Measurements from ENCODE around the gene LPAR1.
"Not testable (repeated sequence)": the region's sequence is repeated elsewhere in the genome, so short reads cannot be mapped to it uniquely, and the experiment has no call there.

Gene LPAR1

DNA sequence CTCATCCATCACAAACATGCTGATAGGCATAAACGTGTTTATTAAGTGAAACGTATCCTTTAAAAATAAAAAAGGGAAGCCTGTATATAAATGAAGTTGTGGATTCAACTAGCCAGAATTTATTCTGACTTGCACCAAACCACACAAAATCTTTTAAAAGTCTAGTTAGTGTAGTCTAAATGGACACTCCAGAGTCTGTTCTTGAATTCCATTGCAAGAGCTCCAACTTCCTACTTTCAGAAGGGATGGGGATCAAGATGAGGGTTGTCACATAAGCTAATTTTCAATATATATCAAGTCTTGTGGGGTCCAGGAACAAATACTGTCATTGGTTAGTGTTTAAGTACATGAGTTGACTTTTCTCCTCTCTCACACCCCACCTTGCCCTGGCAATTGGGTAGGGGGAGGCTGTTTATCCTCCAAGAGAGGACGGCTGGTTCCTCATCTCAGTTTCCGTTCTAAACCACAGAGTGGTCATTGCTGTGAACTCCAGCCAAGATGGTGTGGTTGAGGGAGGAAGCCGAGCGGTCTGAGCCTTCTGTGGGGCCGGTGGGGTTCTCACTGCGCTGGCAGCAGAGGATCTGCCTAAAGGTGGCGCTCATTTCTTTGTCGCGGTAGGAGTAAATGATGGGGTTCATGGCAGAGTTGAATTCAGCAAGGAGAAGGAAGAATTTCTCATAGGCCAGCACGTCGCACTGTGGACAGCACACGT lies 163.2 kb downstream of the LPAR1 start:
- no peak for DNase-seq (ENCODE audit: low spot score)

DNA sequence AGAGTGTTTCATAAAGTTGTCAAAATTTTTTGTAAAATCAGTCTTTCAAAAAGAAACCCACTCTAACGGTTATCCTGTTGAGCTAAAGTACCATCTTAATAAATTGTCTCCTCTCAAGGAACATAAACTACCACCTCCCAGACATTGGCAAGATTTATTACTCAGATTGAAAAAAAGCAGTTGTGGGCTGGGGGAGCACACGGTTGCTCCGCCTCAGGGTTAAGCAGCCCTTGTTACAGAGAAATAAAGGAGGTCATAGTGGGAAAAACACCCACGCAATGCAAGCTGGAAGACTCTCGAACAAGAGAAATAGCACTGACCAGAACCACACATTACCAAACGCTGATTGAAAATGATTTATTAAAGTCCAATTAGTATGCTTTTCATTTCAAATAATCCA lies 165.3 kb downstream of the LPAR1 start:
- DNase-seq (ENCODE audit: low spot score), result no peak

DNA sequence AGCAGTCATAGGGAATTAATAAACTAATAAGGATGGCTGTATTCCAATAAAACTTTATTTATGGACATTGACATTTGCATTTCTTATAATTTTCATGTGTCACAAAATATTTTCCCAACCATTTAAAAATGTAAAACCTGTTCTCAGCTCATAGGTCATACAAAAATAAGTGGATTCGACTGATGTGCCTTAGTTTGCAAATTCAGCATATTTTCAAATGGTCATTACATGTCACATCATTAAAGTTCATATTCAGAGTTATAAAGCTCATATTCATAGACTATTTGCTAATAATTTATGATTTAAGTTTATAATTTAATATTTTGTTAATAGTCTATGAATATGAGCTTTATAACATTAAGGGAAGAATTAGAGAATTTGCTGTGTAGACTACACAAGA lies 166.5 kb downstream of the LPAR1 start:
- no peak for DNase-seq (ENCODE audit: low spot score)

DNA sequence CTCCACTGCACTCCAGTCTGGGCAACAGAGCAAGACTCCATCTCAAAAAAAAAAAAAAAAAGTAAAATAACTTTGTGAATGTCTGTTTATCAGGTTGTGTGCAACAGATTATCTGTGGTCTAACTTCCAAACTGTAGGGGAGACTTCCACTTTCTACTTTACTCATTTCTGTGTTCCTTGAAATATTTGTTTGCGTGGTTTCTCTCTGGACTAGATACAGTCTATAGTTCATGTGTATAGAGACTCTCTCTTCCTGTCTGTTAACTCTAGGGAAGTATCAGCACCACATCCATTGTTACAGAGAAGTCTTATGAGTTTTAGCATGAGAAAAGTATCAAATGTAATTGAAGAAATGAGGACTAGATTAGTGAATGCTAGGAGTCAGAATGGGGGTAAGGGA lies 168.3 kb downstream of the LPAR1 start:
- DNase-seq (ENCODE audit: low spot score), result no peak

DNA sequence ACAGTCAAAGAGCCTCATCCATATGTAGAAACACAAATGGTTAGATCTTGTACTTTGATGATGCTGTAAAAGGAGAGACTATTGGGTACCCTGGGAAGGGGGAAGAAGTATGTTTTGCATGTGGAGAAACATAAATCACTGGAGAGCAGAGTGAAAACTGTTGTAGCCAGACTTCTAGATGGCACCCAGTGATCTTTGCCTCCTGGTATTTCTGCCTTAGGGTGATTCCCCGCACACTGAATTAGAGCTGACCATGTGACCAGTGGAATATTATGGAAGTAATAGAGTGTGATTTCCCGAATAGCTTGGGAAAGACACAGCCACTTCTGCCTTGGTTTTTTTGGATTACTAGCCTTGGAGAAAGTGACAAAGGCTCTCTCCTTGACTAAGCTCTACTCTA lies 174.3 kb downstream of the LPAR1 start:
- DNase-seq (ENCODE audit: low spot score), result no peak

DNA sequence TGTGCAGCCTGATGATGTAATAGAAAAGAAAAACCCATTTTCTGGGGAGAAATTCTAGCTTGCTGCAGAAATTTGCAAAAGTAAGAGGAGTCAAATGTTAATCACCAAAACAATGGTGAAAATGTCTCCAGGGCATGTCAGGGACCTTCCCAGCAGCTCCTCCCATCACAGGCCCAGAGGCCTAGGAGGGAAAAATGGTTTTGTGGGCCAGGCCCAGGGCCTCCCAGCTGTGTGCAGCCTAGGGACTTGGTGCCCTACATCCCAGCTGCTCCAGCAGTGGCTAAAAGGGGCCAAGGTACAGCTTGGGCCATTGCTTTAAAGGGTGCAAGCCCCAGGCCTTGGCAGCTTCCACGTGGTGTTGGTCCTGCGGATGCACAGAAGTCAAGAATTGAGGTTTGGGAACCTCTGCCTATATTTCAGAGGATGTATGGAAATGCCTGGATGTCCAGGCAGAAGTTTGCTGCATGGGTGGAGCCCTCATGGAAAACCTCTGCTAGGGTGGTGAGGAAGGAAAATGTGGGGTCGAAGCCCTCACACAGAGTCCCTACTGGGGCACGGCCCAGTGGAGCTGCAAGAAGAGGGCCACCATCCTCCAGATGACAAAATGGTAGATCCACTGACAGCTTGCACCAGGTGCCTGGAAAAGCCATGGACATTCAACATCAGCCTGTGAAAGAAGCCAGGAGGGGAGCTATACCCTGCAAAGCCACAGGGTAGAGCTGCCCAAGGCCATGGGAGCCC lies 176.7 kb downstream of the LPAR1 start:
- not testable (repeated sequence) for DNase-seq (ENCODE audit: low spot score)

DNA sequence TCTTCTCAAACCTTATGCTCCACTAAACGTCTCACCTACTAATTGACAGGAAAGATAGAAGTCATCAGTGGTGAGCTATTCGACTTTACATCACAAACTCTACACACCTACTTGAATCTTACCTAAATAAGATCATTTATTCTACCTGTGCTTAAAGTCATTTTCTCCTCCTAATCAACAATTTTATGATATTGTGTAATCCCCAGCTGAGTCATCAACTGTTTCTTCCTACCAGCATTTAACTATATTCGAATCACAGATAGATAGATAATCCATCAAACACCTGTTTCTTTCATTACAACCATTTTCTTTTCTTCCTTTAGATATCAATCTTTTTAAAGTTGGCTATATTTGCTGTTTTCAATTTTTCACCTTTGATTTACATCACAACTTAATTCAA lies 181.5 kb downstream of the LPAR1 start:
- DNase-seq (ENCODE audit: low spot score), result no peak

DNA sequence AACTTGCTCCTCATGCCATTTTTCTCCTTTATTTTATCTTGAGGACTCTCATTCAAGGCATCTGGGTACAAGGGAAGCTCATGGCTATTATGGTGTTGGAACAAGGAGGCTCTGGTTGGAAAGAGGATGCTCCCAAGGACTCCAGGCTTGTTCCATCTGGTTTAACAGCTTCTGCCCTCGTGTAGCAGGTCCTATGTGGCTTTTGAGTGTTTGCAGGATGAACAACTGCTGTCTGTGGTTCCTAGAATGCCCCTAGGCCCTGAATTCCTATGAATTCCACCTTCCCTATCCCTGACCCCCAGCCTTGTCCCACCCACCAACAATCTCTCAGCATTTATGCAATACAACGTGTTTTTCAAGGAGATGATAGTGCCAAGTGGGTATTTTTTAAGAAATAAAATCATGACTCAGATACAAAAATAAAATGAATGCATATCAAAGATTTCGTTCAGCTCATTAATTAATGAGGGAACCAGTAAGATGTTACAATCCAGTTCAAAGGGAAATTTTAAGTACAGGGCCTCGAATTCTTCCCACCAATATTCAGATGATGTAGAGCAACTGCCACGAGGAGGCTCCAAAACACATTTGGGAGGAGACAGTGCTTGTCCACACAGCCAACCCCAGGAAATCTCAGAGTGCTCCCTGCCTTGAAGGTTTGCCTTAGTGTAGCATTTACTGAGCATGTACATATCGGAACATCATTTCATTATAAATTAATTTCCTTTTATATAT lies 187.7 kb downstream of the LPAR1 start:
- no peak for DNase-seq (ENCODE audit: low spot score)

DNA sequence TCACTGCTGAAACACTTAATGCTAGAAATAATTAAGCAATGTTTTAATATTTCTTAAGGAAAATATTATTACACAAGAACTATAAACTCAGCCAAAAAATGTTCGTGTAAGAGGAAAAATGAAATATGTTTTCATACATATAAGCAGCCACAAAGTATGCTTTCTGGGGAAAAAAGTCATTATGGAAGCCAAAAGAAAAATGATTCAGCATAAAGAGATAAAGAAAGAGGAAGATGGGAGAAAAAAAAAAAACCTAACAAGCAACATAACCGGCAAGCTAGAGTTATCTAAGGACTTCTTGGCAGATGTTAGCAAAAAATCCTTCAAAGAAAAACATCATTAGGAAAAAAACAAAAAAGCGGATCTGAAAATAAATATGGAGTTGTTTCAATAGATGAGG lies 190.6 kb downstream of the LPAR1 start:
- DNase-seq (ENCODE audit: low spot score), result no peak

DNA sequence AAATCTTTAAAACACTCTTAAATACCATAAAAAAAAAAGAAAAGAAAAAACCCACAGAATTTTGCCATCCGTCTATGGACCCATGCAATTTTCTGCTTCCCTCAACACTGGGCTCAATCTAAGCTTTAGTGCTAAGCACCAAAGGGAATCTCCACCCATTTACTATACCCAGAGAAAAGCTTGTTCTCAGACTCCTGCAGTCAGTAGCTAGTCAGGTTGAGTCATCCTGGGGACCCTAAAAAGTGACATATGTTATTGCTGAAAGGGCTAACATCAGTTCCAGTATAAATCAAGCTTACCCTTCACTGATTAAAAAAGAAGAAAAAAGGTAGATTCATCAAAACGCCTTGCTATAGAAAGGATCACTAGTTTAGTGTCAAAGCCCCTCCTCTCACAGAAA lies 192.1 kb downstream of the LPAR1 start:
- no peak for DNase-seq (ENCODE audit: low spot score)

DNA sequence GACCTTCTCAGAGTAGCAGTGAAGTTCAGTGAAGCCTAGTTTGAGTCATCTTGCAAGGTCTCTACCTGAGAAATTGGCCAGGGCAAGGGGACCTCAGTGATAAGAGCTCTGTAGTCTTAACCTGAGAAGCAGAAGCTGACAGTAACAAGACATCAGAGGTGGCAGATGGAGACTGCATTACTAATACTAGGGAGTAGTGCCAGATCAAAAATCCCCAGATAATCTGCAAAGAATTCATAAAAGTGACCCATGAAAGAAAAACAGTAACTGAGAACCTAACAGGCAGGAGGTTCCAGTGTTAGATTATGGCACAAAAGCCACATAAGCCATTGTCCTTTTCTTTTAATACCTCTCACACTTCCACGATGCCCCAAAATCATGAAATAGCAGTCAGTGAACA lies 194.1 kb downstream of the LPAR1 start:
- no peak for DNase-seq (ENCODE audit: low spot score)

DNA sequence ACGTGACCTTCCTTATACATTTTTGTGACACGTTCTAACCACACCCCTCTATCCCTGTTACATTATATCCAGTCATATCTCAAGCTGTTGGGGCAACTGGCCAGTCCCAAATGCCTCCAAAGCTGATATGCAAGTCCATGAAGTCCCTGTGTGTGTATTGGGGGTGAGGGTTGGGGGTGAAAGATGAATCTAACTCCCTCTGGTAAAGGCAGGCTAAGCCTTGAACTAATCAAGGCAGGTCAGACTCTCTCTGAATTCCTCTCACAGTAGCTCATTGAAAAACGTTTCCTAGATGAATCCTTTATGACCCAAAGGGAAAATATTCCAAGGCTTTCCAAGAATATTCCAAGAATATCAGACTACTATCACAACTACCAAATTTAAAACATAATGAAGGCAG lies 195.3 kb downstream of the LPAR1 start:
- no peak for DNase-seq (ENCODE audit: low spot score)

DNA sequence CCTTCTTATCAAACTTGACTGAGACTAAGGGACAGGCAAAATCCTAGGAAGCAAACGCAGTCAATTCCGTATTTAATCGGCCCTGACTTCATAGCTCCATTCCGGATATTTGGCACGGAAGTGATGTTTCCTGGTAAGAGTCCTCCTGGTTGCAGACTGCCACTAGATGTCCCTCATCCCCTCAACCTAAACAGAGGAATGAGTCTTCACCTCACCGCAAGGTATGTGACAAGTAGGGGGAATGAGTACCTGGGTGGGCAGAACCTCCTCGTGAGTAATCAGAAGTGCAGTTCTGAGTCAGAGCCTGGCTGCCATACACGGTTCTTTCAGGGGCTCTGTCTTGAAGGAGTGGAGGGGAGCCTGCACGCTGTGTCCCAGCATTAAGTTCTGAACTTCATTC lies 196.1 kb downstream of the LPAR1 start:
- DNase-seq (ENCODE audit: low spot score), result no peak

DNA sequence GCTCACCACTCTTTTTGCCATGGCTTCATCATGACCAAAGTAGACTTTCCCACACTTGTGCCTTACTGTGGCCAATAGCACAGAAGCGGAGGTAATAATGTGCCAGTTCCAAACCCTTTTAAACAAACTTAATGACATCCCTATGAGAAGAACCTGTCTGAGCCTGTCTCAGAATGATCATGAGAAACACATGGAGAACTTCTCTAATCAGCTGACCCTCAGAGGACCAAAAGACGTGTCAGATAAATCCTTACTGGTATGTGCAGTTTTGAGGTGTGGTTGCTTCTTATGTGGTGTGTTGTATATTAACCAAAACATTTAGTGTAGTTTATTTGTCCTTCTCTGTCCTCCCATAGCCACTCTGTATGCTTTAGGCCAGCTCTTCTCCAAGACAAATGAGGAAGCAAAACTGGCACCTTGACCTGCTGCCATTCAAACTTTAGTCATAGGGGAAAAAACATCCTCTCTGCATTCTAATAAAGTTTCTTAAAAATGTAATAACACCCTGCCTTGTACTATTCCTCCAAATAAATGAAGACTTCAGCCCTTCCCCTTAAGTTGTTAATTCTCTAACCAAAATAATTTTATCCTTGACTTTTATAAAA lies 200.8 kb downstream of the LPAR1 start:
- no peak for DNase-seq (ENCODE audit: low spot score)

DNA sequence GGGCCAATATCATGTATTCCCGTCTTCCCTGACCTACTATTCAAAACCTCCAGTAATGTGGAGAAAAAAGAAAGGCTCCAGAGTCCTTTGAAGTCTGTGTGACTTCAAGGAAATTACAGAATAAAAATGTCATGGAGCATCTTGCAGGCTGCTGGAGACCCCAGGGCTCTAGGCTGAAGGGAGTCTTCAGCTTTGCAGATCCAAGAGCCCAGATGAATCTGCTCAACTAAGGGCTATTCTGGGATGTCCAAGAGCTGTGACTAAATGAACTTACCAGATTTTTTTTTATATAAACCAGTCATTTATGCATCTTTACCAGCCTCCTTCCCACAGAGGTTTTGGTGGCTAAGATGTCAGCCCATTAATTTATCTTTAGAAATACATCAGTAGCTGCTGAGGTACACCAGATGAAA lies 202.4 kb downstream of the LPAR1 start:
- no peak for DNase-seq (ENCODE audit: low spot score)

DNA sequence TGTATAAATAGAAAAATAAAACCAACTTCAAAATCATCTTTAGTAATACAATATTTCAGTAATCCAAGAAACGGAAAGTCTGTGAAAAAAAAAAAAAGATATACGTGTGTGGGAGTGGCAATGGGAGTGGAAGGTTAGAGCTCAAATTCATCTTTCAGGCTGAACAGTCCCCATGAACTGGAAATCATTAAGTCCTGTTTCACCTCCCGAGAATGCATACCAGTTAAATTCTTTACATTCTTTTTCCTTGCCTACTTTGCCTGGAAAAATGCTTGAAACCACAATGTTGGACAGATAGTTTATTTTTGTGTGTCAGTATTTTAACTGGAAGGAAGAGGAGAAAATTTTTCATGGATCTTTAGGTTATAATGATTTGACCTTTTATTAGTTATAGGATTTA lies 202.9 kb downstream of the LPAR1 start:
- DNase-seq (ENCODE audit: low spot score), result no peak

DNA sequence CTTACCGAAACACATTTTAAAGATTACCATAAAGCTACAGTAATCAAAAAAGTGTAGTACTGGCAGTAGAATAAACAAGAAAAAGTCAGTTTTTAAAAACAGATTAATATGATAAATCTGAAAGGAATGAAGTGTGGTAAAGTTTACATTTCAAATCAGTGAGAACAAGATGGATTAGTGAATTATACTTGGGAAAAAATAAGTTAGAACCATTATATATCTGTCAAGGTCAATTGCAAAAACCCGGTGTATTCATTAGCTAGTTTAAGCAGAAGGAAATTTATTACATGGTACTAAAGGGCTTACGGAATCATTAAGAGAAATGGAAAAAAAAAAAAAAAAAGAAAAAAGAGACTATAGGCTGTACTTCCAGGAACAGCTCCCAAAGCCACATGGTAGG lies 205.3 kb downstream of the LPAR1 start:
- DNase-seq (ENCODE audit: low spot score), result no peak

DNA sequence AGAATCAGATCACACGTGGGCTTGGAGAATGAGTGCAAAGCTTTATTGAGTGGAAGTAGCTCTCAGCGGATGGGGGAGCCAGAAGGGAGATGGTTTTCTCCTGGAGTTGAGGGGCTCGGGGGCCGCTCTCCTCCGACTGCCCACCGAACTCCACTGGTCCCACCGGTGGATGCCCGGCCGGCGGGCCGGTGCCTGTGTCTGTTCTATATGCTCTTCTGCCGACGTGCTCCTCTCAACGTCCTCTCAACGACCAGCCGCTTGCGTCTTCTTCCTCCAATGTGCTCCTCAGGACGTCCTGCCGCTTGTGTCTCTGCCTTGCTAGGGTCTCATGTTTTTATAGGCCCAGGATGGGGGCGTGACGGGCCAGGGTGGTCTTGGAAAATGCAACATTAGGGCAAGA lies 207.8 kb downstream of the LPAR1 start:
- DNase-seq (ENCODE audit: low spot score), result no peak

DNA sequence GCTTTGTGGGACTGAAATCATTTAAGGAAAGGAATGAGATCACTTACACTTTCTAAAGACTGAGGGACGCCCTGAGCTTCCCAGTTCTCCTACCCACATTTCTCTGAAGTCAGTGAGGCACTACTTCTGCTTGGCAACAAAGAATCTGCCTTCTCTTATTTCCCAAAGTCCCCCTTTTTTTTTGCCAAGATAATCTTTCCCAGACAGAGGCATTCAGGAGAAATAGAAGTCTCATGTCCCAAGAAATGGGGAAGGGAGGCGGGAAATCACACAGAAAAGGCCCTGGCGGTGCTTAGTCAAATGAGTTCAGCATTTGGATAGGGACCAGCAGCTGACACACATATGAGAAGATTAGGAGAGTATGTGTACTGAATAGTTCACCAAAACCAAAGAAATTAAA lies 210.0 kb downstream of the LPAR1 start:
- no peak for DNase-seq (ENCODE audit: low spot score)

DNA sequence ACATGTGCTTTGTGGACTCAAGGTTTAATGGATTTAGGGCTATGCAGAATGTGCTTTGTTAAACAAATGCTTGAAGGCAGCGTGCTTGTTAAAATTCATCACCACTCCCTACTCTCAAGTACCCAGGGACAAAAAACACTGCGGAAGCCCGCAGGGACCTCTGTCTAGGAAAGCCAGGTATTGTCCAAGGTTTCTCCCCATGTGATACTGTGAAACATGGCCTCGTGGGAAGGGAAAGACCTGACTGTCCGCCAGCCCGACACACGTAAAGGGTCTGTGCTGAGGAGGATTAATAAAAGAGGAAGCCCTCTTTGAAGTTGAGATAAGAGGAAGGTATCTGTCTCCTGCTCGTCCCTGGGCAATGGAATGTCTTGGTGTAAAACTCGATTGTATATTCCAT lies 211.9 kb downstream of the LPAR1 start:
- not testable (repeated sequence) for DNase-seq (ENCODE audit: low spot score)

DNA sequence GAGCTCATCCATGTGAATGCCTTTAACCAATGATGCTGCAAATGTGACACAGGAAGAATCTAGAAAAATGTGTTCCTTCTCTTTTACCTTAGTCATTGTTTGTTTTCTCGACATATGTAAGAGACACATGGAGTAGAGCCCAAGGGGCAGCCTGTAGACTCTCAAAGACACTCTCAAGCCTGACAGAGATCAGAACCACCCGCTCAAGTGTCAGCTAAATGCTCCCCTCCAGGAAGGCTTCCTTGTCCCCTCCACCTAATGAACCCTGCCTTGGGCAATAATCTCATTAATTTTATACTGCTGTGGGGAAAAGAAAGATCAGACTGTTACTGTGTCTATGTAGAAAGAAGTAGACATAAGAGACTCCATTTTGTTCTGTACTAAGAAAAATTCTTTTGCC lies 212.3 kb downstream of the LPAR1 start:
- no peak for DNase-seq (ENCODE audit: low spot score)

DNA sequence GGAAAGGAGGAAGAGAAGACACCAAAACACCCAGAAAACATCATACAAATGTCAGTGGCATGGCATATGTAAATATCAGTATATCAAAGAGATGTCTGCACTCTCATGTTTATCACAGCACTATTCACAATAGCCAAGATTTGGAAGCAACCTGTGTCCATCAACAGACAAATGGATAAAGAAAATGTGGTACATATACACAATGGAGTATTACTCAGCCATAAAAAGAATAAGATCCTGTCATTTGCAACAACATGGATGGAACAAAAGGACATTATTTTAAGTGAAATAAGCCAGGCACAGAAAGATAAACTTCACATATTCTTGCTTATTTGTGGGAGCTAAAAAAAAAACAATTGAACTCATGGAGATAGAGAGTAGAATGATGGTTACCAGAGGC lies 213.1 kb downstream of the LPAR1 start:
- DNase-seq (ENCODE audit: low spot score), result not testable (repeated sequence)

Measured in kidney capillary endothelial cell (primary cell).